IMR-90 (cell line): ENCODE data around the gene RRN3.

Source experiments
- BHLHE40 ChIP-seq: fragments of 150-350 bp; IDR thresholded peaks from 2 replicates; pipeline ENCODE4 v1.6.1; 2016; ENCODE audit warnings: mild to moderate bottlenecking, low read depth, low read length
- CEBPB ChIP-seq: IDR thresholded peaks from 2 replicates; pipeline ENCODE4 v1.6.1; 2012; ENCODE audit warnings: low read depth, low read length, improper control_type of control experiment
- CHD1 ChIP-seq: IDR thresholded peaks from 2 replicates; pipeline ENCODE4 v1.6.1; 2012; ENCODE audit warnings: low read depth, low read length, improper control_type of control experiment
- CTCF ChIP-seq: conservative IDR thresholded peaks from 2 replicates; pipeline ENCODE4 v1.5.1; 2012; ENCODE audit warnings: mild to moderate bottlenecking, low read depth, low read length, improper control_type of control experiment
- ELK1 ChIP-seq: fragments of 150-350 bp; IDR thresholded peaks from 2 replicates; pipeline ENCODE4 v1.6.1; 2016; ENCODE audit warnings: low read depth, mild to moderate bottlenecking, low read length, moderate library complexity, borderline replicate concordance
- FOS ChIP-seq: fragments of 150-350 bp; IDR thresholded peaks from 2 replicates; pipeline ENCODE4 v1.6.1; 2016; ENCODE audit warnings: low read depth, low read length
- MAFK ChIP-seq: IDR thresholded peaks from 2 replicates; pipeline ENCODE4 v1.6.1; 2012; ENCODE audit warnings: low read depth, low read length, improper control_type of control experiment
- MXI1 ChIP-seq: IDR thresholded peaks from 2 replicates; pipeline ENCODE4 v1.6.1; 2012; ENCODE audit warnings: low read depth, mild to moderate bottlenecking, low read length, moderate library complexity, borderline replicate concordance
- POLR2A ChIP-seq: IDR thresholded peaks from 2 replicates; pipeline ENCODE4 v1.6.1; 2012; ENCODE audit warnings: mild to moderate bottlenecking, low read depth, low read length
- RAD21 ChIP-seq: IDR thresholded peaks from 2 replicates; pipeline ENCODE4 v1.6.1; 2012; ENCODE audit warnings: low read length, improper control_type of control experiment
- RCOR1 ChIP-seq: IDR thresholded peaks from 2 replicates; pipeline ENCODE4 v1.6.1; 2012; ENCODE audit warnings: mild to moderate bottlenecking, low read length, improper control_type of control experiment; ENCODE audit not compliant: insufficient replicate concordance
- RFX5 ChIP-seq: IDR thresholded peaks from 2 replicates; pipeline ENCODE4 v1.8.0; 2012; ENCODE audit warnings: low read depth, mild to moderate bottlenecking, low read length, moderate library complexity
- SMC3 ChIP-seq: fragments of 150-350 bp; IDR thresholded peaks from 2 replicates; pipeline ENCODE4 v1.6.1; 2016; ENCODE audit warnings: low read depth, mild to moderate bottlenecking, antibody characterized with exemption, low read length, moderate library complexity
- USF2 ChIP-seq: fragments of 150-350 bp; IDR thresholded peaks from 2 replicates; pipeline ENCODE4 v1.6.1; 2017; ENCODE audit warnings: mild to moderate bottlenecking, antibody characterized with exemption, low read length, low read depth

DNA sequence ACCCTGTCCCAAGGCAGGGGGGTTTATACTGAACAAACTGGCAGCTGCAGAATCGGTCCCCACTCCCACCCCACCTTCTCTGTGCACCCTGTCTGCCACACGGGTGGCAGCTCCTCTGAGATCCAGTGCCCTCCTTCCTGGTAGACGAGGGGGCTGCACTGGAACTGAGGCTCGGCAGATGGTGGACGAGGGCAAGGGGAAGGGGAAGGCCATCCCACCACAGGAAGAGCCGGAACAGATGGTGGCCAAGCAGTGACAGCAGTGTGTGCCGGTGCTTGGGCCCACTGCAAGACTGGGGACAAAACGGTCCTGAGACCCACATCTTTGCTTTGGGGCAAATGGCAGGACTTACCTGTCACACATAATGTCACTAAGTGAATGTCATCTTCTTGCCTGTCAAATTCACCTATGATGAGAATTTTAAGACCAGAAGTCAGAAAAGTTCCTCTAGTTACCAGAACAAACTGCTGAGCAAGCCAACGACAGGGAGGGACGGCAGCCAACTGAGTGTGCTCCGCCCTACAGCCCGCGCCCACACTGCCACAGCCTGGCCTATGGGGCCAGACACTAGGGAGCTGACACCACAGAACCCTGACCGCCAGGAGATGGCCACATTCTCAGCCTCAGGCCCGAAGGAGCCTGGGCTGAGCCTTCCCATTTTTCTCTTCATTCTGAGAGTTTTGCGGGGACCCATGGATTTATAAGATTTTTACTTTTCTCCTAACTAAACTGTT, 52.6 kb downstream of the RRN3 start:
- no peak for TF ChIP-seq CEBPB
- 0 out of 2 replicates have a peak, but pooled peaks have one; percentile 9 for TF ChIP-seq CTCF
- TF ChIP-seq MXI1, result no peak
- no peak for TF ChIP-seq POLR2A
- TF ChIP-seq USF2, result no peak
- no peak for TF ChIP-seq SMC3
- no peak for TF ChIP-seq RFX5
- TF ChIP-seq BHLHE40, result no peak
- TF ChIP-seq FOS, result no peak
- TF ChIP-seq CHD1, result no peak
- no peak for TF ChIP-seq RCOR1
- no peak for TF ChIP-seq ELK1
- peak; percentile 33; the same call in 1 of the 2 replicates for TF ChIP-seq MAFK
- TF ChIP-seq RAD21, result no peak
